Measurements from ENCODE around the gene ZFYVE28. TPM values are rescaled to one million over a fixed set of nuclear protein-coding genes. Genes with fewer than 3 reads are reported as not detected.

Gene ZFYVE28
- total and polyA plus RNA-seq, 11 donors: 2.6 to 11.9 (median 5.5) TPM

- Histone ChIP-seq H3K27me3 (no peaks in the 10 kb centered on the region), H3K9me3 (peaks cover 0 to 7% (median 0%) of the 10 kb centered on the region in 12 donors), H3K27ac (no peak overlapping the region), H3K4me1 (peaks cover 0 to 14% (median 0%) of the 10 kb centered on the region in 12 donors), H3K36me3 (no peaks in the 10 kb centered on the region), H3K4me3 (no peak overlapping the region)
- 82 to 99% (median 90%) methylated on average over 8 to 9 of the region's 9 CpGs for WGBS, 4 donors
- intact Hi-C loops (cut with DNase I): no loop called here
- DNase-seq (peak in 2 of 5 donors; percentile 12 to 42), ATAC-seq (peak in 1 of 4 donors; percentile 15)
- TF ChIP-seq, protein P1, sequence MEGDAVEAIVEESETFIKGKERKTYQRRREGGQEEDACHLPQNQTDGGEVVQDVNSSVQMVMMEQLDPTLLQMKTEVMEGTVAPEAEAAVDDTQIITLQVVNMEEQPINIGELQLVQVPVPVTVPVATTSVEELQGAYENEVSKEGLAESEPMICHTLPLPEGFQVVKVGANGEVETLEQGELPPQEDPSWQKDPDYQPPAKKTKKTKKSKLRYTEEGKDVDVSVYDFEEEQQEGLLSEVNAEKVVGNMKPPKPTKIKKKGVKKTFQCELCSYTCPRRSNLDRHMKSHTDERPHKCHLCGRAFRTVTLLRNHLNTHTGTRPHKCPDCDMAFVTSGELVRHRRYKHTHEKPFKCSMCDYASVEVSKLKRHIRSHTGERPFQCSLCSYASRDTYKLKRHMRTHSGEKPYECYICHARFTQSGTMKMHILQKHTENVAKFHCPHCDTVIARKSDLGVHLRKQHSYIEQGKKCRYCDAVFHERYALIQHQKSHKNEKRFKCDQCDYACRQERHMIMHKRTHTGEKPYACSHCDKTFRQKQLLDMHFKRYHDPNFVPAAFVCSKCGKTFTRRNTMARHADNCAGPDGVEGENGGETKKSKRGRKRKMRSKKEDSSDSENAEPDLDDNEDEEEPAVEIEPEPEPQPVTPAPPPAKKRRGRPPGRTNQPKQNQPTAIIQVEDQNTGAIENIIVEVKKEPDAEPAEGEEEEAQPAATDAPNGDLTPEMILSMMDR (IDR thresholded peaks at IDR 0.05): no peak
- TF ChIP-seq POLR2A (IDR thresholded peaks at IDR 0.05): no peak
Observed at GRCh38 chr4:2290488-2290887, 128.0 kb downstream of the ZFYVE28 start.

GRCh38 chr4:2289955-2290333, 128.5 kb downstream of the ZFYVE28 start:
- intact Hi-C loops (cut with DNase I): no loop called here
- DNase-seq (peak in 2 of 5 donors; percentile 11 to 60), ATAC-seq (no peak)
- WGBS, 4 donors: 84 to 96% (median 92%) methylated on average over 3 to 11 of the region's 11 CpGs
- no peak for TF ChIP-seq POLR2A (IDR thresholded peaks at IDR 0.05)
- TF ChIP-seq, protein P1 (IDR thresholded peaks at IDR 0.05): no peak
- H3K4me3 ChIP-seq: no peak overlapping the region
- peaks cover 0 to 14% (median 0%) of the 10 kb centered on the region in 12 donors for H3K4me1 ChIP-seq
- peaks cover 0 to 7% (median 0%) of the 10 kb centered on the region in 12 donors for H3K9me3 ChIP-seq
- no peaks in the 10 kb centered on the region for H3K27me3 ChIP-seq
- no peaks in the 10 kb centered on the region for H3K36me3 ChIP-seq
- H3K27ac ChIP-seq: no peak overlapping the region

DNA sequence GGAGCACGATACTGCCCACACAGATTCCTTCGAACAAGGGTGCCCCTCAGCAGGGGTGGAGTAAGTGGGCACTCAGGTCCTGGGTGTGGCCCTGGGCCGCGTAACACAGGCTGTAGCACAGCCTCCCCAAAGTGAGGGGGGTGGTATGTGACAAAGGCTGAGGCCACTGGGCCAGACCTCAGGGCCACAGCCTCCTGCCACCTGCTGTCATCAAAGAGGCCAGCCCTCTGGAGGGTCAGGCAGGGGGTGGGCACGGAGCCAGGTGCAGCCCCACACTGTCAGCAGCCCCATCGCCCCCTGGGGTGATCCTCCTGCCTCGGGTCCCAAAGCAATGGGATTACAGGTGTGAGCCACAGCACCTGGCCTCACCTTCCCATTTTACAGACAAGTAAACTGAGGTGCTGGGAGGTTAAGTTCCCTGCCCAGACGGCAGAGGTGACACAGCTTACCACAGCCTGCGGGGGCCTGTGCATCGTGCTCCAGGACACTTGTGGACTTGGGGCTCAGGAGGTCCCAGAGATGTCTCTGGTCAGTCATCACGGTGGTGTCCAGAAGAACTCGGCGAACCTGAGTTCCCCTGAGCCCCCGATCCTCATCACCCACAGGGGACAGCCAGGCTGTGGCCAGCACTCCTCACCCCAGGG, 129.0 kb downstream of the ZFYVE28 start:
- DNase-seq: peak in 2 of 5 donors; percentile 19 to 58
- intact Hi-C loops (cut with DNase I): no loop called here
- H3K27me3 ChIP-seq: no peaks in the 10 kb centered on the region
- H3K9me3 ChIP-seq: peaks cover 0 to 4% (median 0%) of the 10 kb centered on the region in 12 donors
- peaks cover 0 to 14% (median 0%) of the 10 kb centered on the region in 12 donors for H3K4me1 ChIP-seq
- TF ChIP-seq POLR2A (IDR thresholded peaks at IDR 0.05): no peak
- TF ChIP-seq, protein P1 (IDR thresholded peaks at IDR 0.05): no peak
- no peaks in the 10 kb centered on the region for H3K36me3 ChIP-seq
- H3K4me3 ChIP-seq: no peak overlapping the region
- no peak overlapping the region for H3K27ac ChIP-seq
- ATAC-seq: no peak
- WGBS, 4 donors: 91 to 93% (median 92%) methylated on average over 4 to 14 of the region's 14 CpGs

- Histone ChIP-seq H3K4me3 (no peak overlapping the region), H3K27me3 (no peaks in the 10 kb centered on the region), H3K27ac (no peak overlapping the region), H3K9me3 (no peaks in the 10 kb centered on the region), H3K4me1 (peaks cover 0 to 14% (median 0%) of the 10 kb centered on the region in 12 donors), H3K36me3 (no peaks in the 10 kb centered on the region)
- intact Hi-C loops (cut with DNase I): no loop called here
- ATAC-seq (no peak), DNase-seq (peak in 1 of 5 donors; percentile 42)
- no peak for TF ChIP-seq POLR2A (IDR thresholded peaks at IDR 0.05)
- 87 to 91% (median 90%) methylated on average over 7 to 10 of the region's 10 CpGs for WGBS, 4 donors
Observed at GRCh38 chr4:2288051-2288541, 130.3 kb downstream of the ZFYVE28 start.
